Gastroesophageal sphincter (tissue), 3 donors: Measurements from ENCODE around the gene DYNC1LI2.

Experiments used
- POLR2A ChIP-seq, 2 donors: fragments of 450-650 bp; IDR thresholded peaks; one replicate each; pipeline ENCODE4 v1.6.1; 2017; ENCODE audit warnings: antibody characterized with exemption in 2 of 2, mild to moderate bottlenecking in 2 of 2, moderate library complexity in 1 of 2
- TF ChIP-seq, protein P1 (sequence below), 4 experiments: fragments of 200-600 bp in 2 of 4; fragments of 450-650 bp in 2 of 4; sonication (generic) in 1 of 4; IDR thresholded peaks; one replicate each; pipeline ENCODE4 v1.5.1; 2017 to 2019; ENCODE audit warnings: antibody characterized with exemption in 4 of 4, mild to moderate bottlenecking in 2 of 4, moderate library complexity in 2 of 4

DNA sequence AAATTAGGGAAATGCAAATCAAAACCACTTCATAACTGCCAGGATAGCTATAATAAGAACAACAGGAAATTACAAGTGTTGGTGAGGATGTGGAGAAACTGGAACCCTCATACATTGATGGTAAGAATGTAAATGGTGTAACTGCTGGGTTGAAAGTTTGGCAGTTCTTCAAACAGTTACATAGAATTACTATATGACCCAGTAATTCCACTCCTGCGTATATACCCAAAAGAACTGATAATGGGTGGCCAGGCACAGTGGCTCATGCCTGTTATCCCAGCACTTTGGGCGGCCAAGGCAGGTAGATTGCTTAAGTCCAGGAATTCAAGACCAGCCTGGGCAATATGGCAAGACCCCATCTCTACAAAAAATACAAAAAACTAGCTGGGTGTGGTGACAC is 50.4 kb downstream of the DYNC1LI2 start:
- TF ChIP-seq POLR2A (IDR thresholded peaks at IDR 0.05) = no peak
- TF ChIP-seq, protein P1, sequence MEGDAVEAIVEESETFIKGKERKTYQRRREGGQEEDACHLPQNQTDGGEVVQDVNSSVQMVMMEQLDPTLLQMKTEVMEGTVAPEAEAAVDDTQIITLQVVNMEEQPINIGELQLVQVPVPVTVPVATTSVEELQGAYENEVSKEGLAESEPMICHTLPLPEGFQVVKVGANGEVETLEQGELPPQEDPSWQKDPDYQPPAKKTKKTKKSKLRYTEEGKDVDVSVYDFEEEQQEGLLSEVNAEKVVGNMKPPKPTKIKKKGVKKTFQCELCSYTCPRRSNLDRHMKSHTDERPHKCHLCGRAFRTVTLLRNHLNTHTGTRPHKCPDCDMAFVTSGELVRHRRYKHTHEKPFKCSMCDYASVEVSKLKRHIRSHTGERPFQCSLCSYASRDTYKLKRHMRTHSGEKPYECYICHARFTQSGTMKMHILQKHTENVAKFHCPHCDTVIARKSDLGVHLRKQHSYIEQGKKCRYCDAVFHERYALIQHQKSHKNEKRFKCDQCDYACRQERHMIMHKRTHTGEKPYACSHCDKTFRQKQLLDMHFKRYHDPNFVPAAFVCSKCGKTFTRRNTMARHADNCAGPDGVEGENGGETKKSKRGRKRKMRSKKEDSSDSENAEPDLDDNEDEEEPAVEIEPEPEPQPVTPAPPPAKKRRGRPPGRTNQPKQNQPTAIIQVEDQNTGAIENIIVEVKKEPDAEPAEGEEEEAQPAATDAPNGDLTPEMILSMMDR (IDR thresholded peaks at IDR 0.05) = no peak
